WTC11 (cell line): ENCODE data around the gene FSTL3.

Source experiments
- CTCF ChIP-seq: fragments of 200-600 bp; IDR thresholded peaks from 2 replicates; pipeline ENCODE4 v1.8.0; 2022; ENCODE audit warnings: antibody characterized with exemption
- E2F1 ChIP-seq: sonication (generic); formaldehyde crosslinking; IDR thresholded peaks from 2 replicates; pipeline ENCODE4 v1.8.0; 2022; ENCODE audit warnings: mild to moderate bottlenecking, missing genetic modification reagents
- ELF4 ChIP-seq: sonication (generic); formaldehyde crosslinking; IDR thresholded peaks from 2 replicates; pipeline ENCODE4 v1.8.1; 2022; ENCODE audit warnings: low read depth, mild to moderate bottlenecking, moderate library complexity, missing genetic modification reagents
- GTF2I ChIP-seq: fragments of 250-450 bp; sonication (Bioruptor Pico); conservative IDR thresholded peaks from 2 replicates; pipeline ENCODE4 v1.4.0; 2021; ENCODE audit warnings: mild to moderate bottlenecking
- IRF2 ChIP-seq: sonication (generic); formaldehyde crosslinking; IDR thresholded peaks from 2 replicates; pipeline ENCODE4 v1.8.0; 2022; ENCODE audit warnings: low read depth, missing genetic modification reagents, borderline replicate concordance
- KAT7 ChIP-seq: sonication (generic); formaldehyde crosslinking; IDR thresholded peaks from 2 replicates; pipeline ENCODE4 v1.8.1; 2023; ENCODE audit warnings: missing genetic modification reagents, mild to moderate bottlenecking, borderline replicate concordance

- TF ChIP-seq CTCF (no peak), KAT7 (CRISPR knock-in tag) (no peak), E2F1 (no peak), ELF4 (CRISPR knock-in tag) (no peak), GTF2I (no peak), IRF2 (CRISPR knock-in tag) (no peak)
Measured at GRCh38 chr19:681029-682019, 5.1 kb downstream of the FSTL3 start.
